ENCODE measurements around the gene ADAMTSL1. TPM values are rescaled to one million over a fixed set of nuclear protein-coding genes. Genes with fewer than 3 reads are reported as not detected.

The ADAMTSL1 gene
- total and polyA plus RNA-seq, 2 of the 8 experiments (the other 6 are each of a cell fraction or from before 2014, with no cell fraction given), result 0.84 to 1.1 TPM

DNA sequence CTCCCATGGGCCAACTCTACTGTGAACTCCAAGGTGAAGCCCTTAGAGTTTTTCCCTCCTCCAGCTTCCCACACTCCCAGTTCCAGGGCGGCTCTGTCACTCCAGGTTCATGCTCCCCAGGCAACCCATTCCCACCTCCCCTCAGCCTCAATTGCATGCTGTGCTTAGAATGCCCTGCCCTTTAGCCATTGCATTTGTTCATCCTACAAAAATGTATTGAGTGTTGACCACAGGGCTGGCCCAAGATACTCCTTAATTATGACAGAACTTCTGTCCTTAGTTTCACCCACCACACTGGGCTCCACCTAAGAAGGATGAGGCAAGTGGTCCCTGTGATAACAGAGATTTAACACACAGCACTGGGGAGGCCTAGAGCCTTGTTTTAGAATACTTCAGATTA lies 236.1 kb downstream of the ADAMTSL1 start:
- Histone ChIP-seq H3K14ac (ENCODE audit: insufficient read length) (no peak overlapping the region), H3K79me2 (ENCODE audit: control insufficient read depth in 1 of 2, insufficient read depth in 2 of 2, low read length in 2 of 2) (no peaks in the 10 kb centered on the region), H3K23ac (ENCODE audit: insufficient read length) (no peak overlapping the region), H2BK5ac (ENCODE audit: low read depth, low read length) (no peak overlapping the region), H3K27ac (ENCODE audit: low read depth, low read length) (no peak overlapping the region), H3K27me3 (replicated peaks in 1 of 4; ENCODE audit: control insufficient read depth in 3 of 4, extremely low read depth in 1 of 4, insufficient read depth in 3 of 4, low read length in 3 of 4) (no peaks in the 10 kb centered on the region), H4K91ac (replicated peaks; ENCODE audit: insufficient read length, low read length) (no peak overlapping the region), H2BK120ac (replicated peaks; ENCODE audit: low read depth, low read length) (no peak overlapping the region), H3K36me3 (ENCODE audit: control insufficient read depth in 2 of 4, insufficient read depth in 4 of 4, low read length in 3 of 4) (no peaks in the 10 kb centered on the region), H3K23me2 (ENCODE audit: low read depth, low read length) (no peaks in the 10 kb centered on the region), H4K8ac (ENCODE audit: extremely low read depth, insufficient read depth, low read length) (no peak overlapping the region), H3K56ac (replicated peaks; ENCODE audit: insufficient read length, low read depth, low read length) (no peak overlapping the region), H3K79me1 (ENCODE audit: low read depth, low read length) (no peaks in the 10 kb centered on the region), H3K9me3 (ENCODE audit: insufficient read depth in 2 of 2, low read depth in 1 of 2, low read length in 1 of 2) (peaks cover 6% of the 10 kb centered on the region in 2 experiments; a peak in 2 of 4 replicates), H4K5ac (ENCODE audit: insufficient read length, low read depth, low read length) (no peak overlapping the region), H4K20me1 (replicated peaks in 1 of 2; ENCODE audit: control insufficient read depth in 1 of 2, insufficient read depth in 2 of 2, low read length in 2 of 2) (no peaks in the 10 kb centered on the region), H2BK20ac (ENCODE audit: low read length) (no peak overlapping the region), H2BK15ac (ENCODE audit: low read length) (no peak overlapping the region), H2AFZ (ENCODE audit: low read length) (no peak overlapping the region), H3K18ac (ENCODE audit: extremely low read depth, low read length) (no peak overlapping the region), H3K4me1 (replicated peaks in 1 of 4; ENCODE audit: control insufficient read depth in 3 of 4, insufficient read depth in 4 of 4, low read length in 3 of 4) (no peaks in the 10 kb centered on the region), H3K4me3 (ENCODE audit: extremely low read depth in 1 of 4, insufficient read depth in 2 of 4, low read depth in 3 of 4, low read length in 4 of 4) (no peak overlapping the region), H3K4me2 (ENCODE audit: insufficient read depth in 1 of 2, low read depth in 2 of 2, low read length in 2 of 2) (no peak overlapping the region), H2AK5ac (ENCODE audit: low read depth, low read length) (no peak overlapping the region), H3K4ac (replicated peaks; ENCODE audit: insufficient read length, low read depth, low read length) (no peak overlapping the region), H3K9ac (replicated peaks in 1 of 4; ENCODE audit: extremely low read depth in 1 of 4, low read depth in 3 of 4, low read length in 3 of 4) (no peak overlapping the region), H2BK12ac (ENCODE audit: low read depth, low read length) (no peak overlapping the region)
- ChIA-PET POLR2A (ENCODE audit: partially characterized antibody) (no interaction called here), CTCF (ENCODE audit: partially characterized antibody) (no interaction called here)
- WGBS, 2 experiments (ENCODE audit: extremely low coverage in 1 of 2, insufficient coverage in 1 of 2, insufficient read length in 1 of 2, insufficient replicate concordance in 2 of 2, low coverage in 1 of 2, low lambda C conversion rate in 2 of 2, missing lambda C conversion rate in 1 of 2), result 64% methylated on average over 1 of the region's 1 CpG; no CpG with 5 or more reads in 1 of the 2 experiments
- no peak for FAIRE-seq
- TF ChIP-seq SIX5 (IDR thresholded peaks at IDR 0.05; ENCODE audit: low read depth, low read length), result no peak
- DNase-seq (ENCODE audit: low read depth in 1 of 2, low spot score in 2 of 2), result no peak

Measured in H1 (cell line).